ENCODE data around the gene SH3RF3. TPM values are rescaled to one million over a fixed set of nuclear protein-coding genes. Genes with fewer than 3 reads are reported as not detected.

SH3RF3 gene
- total RNA-seq, 1 experiment from 2014 or later = not detected

DNA sequence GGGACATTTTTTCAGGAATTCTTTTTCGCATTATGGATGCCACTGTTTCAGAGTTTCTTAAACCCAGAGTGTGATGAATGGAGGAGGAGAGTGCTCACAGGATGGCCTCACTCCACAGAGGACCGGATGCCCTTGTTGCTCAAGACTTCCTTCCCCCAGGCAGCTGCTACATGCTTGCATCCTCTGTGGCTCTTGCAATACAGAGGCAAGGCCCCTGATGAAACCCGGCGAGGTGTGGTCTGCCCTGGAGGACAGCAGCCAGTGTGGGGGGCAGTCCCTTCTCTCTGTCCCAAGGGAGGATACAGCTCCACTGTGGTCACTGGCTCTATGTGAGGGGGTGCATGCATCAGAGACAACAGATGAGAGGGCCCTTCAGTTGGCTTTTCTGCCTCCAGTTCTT is 109.6 kb downstream of the SH3RF3 start:
- H3K9me3 ChIP-seq (ENCODE audit: control insufficient read depth in 1 of 2, insufficient read depth in 1 of 2, low read depth in 1 of 2, low read length in 2 of 2) = no peaks in the 10 kb centered on the region
- peaks cover 0 to 8% of the 10 kb centered on the region in 2 experiments; a peak in 1 of 4 replicates for H3K4me1 ChIP-seq (ENCODE audit: control insufficient read depth in 1 of 2, insufficient read depth in 2 of 2, low read length in 2 of 2)
- H3K27ac ChIP-seq (ENCODE audit: low read depth, low read length) = no peak overlapping the region
- H2AFZ ChIP-seq (ENCODE audit: low read depth, low read length, poor library complexity, severe bottlenecking) = no peak overlapping the region
- no peaks in the 10 kb centered on the region for H4K20me1 ChIP-seq (ENCODE audit: insufficient read depth)
- H3K9ac ChIP-seq (ENCODE audit: low read length) = no peak overlapping the region
- intact Hi-C loops (cut with micrococcal nuclease) = no loop called here
- no peak overlapping the region for H3K4me3 ChIP-seq (replicated peaks in 1 of 2; ENCODE audit: low read depth in 1 of 2, low read length in 2 of 2)
- DNase-seq (ENCODE audit: low read depth, low spot score) = no peak
- BruUV-seq (replicated peaks) = no TSS peak
- H3K9me2 ChIP-seq (ENCODE audit: insufficient read depth) = no peaks in the 10 kb centered on the region
- ChIA-PET POLR2A (no interaction called here), CTCF (no interaction called here), RAD21 (ENCODE audit: low non-redundant PET in 1 of 2, low total read pairs in 2 of 2, uncharacterized antibody in 2 of 2, unreplicated experiment in 2 of 2) (no interaction called here)
- no peak for TF ChIP-seq ZNF274 (IDR thresholded peaks at IDR 0.05; ENCODE audit: low read depth, low read length)
- TF ChIP-seq EGR1 (IDR thresholded peaks at IDR 0.05; ENCODE audit: low read depth) = no peak
- no peak for TF ChIP-seq ELF1 (IDR thresholded peaks at IDR 0.05; ENCODE audit: borderline replicate concordance, low read depth)
- TF ChIP-seq, protein P1, sequence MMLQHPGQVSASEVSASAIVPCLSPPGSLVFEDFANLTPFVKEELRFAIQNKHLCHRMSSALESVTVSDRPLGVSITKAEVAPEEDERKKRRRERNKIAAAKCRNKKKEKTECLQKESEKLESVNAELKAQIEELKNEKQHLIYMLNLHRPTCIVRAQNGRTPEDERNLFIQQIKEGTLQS (IDR thresholded peaks at IDR 0.05) = no peak
- TF ChIP-seq SIN3A (IDR thresholded peaks at IDR 0.05; ENCODE audit: low read depth) = no peak
- TF ChIP-seq TCF7L2 (IDR thresholded peaks at IDR 0.05; ENCODE audit: borderline replicate concordance, extremely low read depth, insufficient read depth, insufficient read length) = no peak
- TF ChIP-seq ZBTB33 (IDR thresholded peaks at IDR 0.05; ENCODE audit: extremely low read depth, insufficient replicate concordance, low read length) = no peak
- no peak for TF ChIP-seq SRF (IDR thresholded peaks at IDR 0.05; ENCODE audit: low read depth)
- TF ChIP-seq CEBPB (IDR thresholded peaks at IDR 0.05; ENCODE audit: low read depth) = no peak
- no peak for TF ChIP-seq RAD21 (IDR thresholded peaks at IDR 0.05; ENCODE audit: low read depth)
- no peak for TF ChIP-seq POLR2AphosphoS5 (IDR thresholded peaks at IDR 0.05; ENCODE audit: low read depth, low read length)
- no peak for TF ChIP-seq REST (IDR thresholded peaks at IDR 0.05; ENCODE audit: low read depth)
- TF ChIP-seq, protein P2, sequence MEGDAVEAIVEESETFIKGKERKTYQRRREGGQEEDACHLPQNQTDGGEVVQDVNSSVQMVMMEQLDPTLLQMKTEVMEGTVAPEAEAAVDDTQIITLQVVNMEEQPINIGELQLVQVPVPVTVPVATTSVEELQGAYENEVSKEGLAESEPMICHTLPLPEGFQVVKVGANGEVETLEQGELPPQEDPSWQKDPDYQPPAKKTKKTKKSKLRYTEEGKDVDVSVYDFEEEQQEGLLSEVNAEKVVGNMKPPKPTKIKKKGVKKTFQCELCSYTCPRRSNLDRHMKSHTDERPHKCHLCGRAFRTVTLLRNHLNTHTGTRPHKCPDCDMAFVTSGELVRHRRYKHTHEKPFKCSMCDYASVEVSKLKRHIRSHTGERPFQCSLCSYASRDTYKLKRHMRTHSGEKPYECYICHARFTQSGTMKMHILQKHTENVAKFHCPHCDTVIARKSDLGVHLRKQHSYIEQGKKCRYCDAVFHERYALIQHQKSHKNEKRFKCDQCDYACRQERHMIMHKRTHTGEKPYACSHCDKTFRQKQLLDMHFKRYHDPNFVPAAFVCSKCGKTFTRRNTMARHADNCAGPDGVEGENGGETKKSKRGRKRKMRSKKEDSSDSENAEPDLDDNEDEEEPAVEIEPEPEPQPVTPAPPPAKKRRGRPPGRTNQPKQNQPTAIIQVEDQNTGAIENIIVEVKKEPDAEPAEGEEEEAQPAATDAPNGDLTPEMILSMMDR (IDR thresholded peaks at IDR 0.05 in 2 of 3, conservative IDR thresholded peaks at IDR 0.05 in 1 of 3; ENCODE audit: borderline replicate concordance in 1 of 3, insufficient read depth in 1 of 3, low read depth in 2 of 3, low read length in 2 of 3) = no peak
- TF ChIP-seq CBX3 (IDR thresholded peaks at IDR 0.05; ENCODE audit: low read depth) = no peak
- TF ChIP-seq MAX (IDR thresholded peaks at IDR 0.05) = no peak
- no peak for TF ChIP-seq POLR2A (IDR thresholded peaks at IDR 0.05; ENCODE audit: borderline replicate concordance, extremely low read depth, insufficient read depth, insufficient read length)
- no peak for TF ChIP-seq EZH2phosphoT487 (IDR thresholded peaks at IDR 0.05; ENCODE audit: borderline replicate concordance)
- no peak for TF ChIP-seq YY1 (IDR thresholded peaks at IDR 0.05; ENCODE audit: extremely low read depth, insufficient replicate concordance, low read depth, low read length)
- no peak for TF ChIP-seq ZFX (IDR thresholded peaks at IDR 0.05)
- H3K27me3 ChIP-seq (ENCODE audit: insufficient read depth, low read length) = 0 out of 2 replicates have a peak, but pooled peaks cover 4% of the 10 kb centered on the region
- H3K36me3 ChIP-seq (ENCODE audit: control insufficient read depth in 1 of 2, insufficient read depth in 2 of 2, low read length in 2 of 2) = no peaks in the 10 kb centered on the region
- H3K79me2 ChIP-seq (ENCODE audit: insufficient read depth, low read length) = no peaks in the 10 kb centered on the region
- no peak for ATAC-seq
- no peak overlapping the region for H3K4me2 ChIP-seq (ENCODE audit: low read length)

All from HCT116 (cell line).